Panc1 (cell line): ENCODE measurements around the gene LRIG3. TPM values are rescaled to one million over a fixed set of nuclear protein-coding genes. Genes with fewer than 3 reads are reported as not detected.

Experiments
- ATAC-seq: fragments of 200-7000 bp; cut with Tn5 transposase; 2 replicates; pipeline ENCODE4 v1.9.1; 2020; ENCODE audit warnings: mild to moderate bottlenecking, moderate library complexity
- BruUV-seq: library from RNA; stranded (reverse); fragments of 400-500 nt; replicated peaks from 2 replicates; lab custom pipeline; 2021; lab: Mats Ljungman, UMichigan
- CTCF ChIA-PET: fragments of 300-600 bp; sonication (Branson Sonifier 250); formaldehyde crosslinking; loops from one replicate; lab custom pipeline; 2022; ENCODE audit warnings: antibody characterized with exemption; lab: Charles Lee
- POLR2A ChIA-PET: fragments of 300-600 bp; sonication (Branson Sonifier 250); formaldehyde crosslinking; loops from one replicate; lab custom pipeline; 2022; ENCODE audit warnings: antibody characterized with exemption; lab: Charles Lee
- DNase-seq: peaks from one replicate; pipeline ENCODE4 v3.0.0-alpha.2; 2010; ENCODE audit warnings: low read depth, low spot score
- H3K27ac ChIP-seq: 2 replicates; pipeline ENCODE4 v1.5.1; 2011; ENCODE audit warnings: mild to moderate bottlenecking, low read length, inconsistent platforms
- H3K27me3 ChIP-seq: fragments of 200-500 bp; sonication (Bioruptor generic); 2 replicates; pipeline ENCODE4 v1.6.0; 2014; ENCODE audit warnings: low read length, inconsistent platforms; ENCODE audit not compliant: control insufficient read depth, insufficient read depth
- H3K36me3 ChIP-seq: fragments of 200-500 bp; sonication (Bioruptor generic); 2 replicates; pipeline ENCODE4 v1.5.1; 2014; ENCODE audit warnings: inconsistent platforms, mild to moderate bottlenecking, low read length, moderate library complexity; ENCODE audit not compliant: control insufficient read depth, insufficient read depth
- H3K4me1 ChIP-seq: 2 replicates; pipeline ENCODE4 v1.5.1; 2011; ENCODE audit warnings: inconsistent platforms, mild to moderate bottlenecking, low read length, moderate library complexity; ENCODE audit not compliant: control insufficient read depth, insufficient read depth
- H3K4me3 ChIP-seq, 2 experiments: 2 replicates each; pipeline ENCODE4 v1.5.1; 2011 to 2012; ENCODE audit warnings: low read depth in 2 of 2, low read length in 2 of 2, mild to moderate bottlenecking in 2 of 2, inconsistent platforms in 1 of 2, moderate library complexity in 1 of 2
- H3K9me3 ChIP-seq: fragments of 200-500 bp; sonication (Bioruptor generic); 2 replicates; pipeline ENCODE4 v1.5.1; 2014; ENCODE audit warnings: low read depth, mild to moderate bottlenecking, inconsistent platforms, low read length, moderate library complexity; ENCODE audit not compliant: control insufficient read depth, insufficient read depth
- POLR2AphosphoS5 ChIP-seq: IDR thresholded peaks from 2 replicates; pipeline ENCODE4 v1.6.1; 2012; ENCODE audit warnings: mild to moderate bottlenecking, low read depth, low read length, moderate library complexity
- REST ChIP-seq, 2 experiments: IDR thresholded peaks; 2 replicates each; pipeline ENCODE4 v1.6.1; 2011 to 2012; ENCODE audit warnings: low read depth in 2 of 2, control low read depth in 1 of 2, low read length in 1 of 2, mild to moderate bottlenecking in 1 of 2, moderate library complexity in 1 of 2; ENCODE audit not compliant: insufficient read depth in 1 of 2
- SIN3A ChIP-seq: IDR thresholded peaks from 2 replicates; pipeline ENCODE4 v1.6.1; 2012; ENCODE audit warnings: low read depth, mild to moderate bottlenecking, low read length, moderate library complexity, borderline replicate concordance; ENCODE audit not compliant: insufficient read depth
- TCF7L2 ChIP-seq: IDR thresholded peaks from 2 replicates; pipeline ENCODE4 v1.6.1; 2011; ENCODE audit warnings: mild to moderate bottlenecking, low read depth, low read length, inconsistent platforms
- in situ Hi-C: cut with HindIII; loops from 2 replicates; pipeline ENCODE4 v1.10.0; 2016; ENCODE audit warnings: low sequenced_read_pairs, low pct_unique_long_range_greater_than_20kb
- intact Hi-C: fragments of 100-400 bp; cut with micrococcal nuclease; formaldehyde crosslinking; loops from one replicate; pipeline ENCODE4 v1.10.0; 2022; ENCODE audit not compliant: unreplicated experiment
- total RNA-seq: library from RNA; stranded (reverse); gene quantifications from one replicate; pipeline ENCODE4 v1.2.1, GENCODE V29; 2021; ENCODE audit not compliant: unreplicated experiment
- TF ChIP-seq, protein P1 (sequence below): fragments of 450-650 bp; IDR thresholded peaks from 2 replicates; pipeline ENCODE4 v1.5.1; 2017; ENCODE audit warnings: mild to moderate bottlenecking

Gene LRIG3
- total RNA-seq, 1 experiment from 2014 or later: 12.1 TPM

DNA sequence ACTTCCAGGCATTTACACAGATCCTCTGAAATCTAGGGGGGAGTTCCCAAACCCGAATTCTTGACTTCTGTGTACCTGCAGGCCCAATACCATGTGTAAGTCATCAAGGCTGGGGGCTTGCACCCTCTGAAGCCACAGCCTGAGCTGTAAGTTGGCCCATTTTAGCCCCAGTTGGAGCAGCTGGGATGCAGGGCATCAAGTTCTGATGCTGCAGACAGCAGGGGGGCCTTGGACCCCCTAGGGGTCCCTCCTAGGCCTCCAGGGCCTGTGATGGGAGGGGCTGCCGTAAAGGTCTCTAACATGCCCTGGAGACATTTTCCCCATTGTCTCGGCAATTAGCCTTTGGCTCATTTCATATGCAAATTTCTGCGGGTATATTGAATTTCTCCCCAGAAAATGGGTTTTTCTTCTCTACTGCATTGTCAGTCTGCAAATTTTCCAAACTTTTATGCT, 59.5 kb downstream of the LRIG3 start:
- H3K4me3 ChIP-seq: no peak overlapping the region
- no TSS peak for BruUV-seq
- TF ChIP-seq TCF7L2 (no peak), REST (IDR thresholded peaks at IDR 0.05; ENCODE audit: insufficient read depth in 1 of 2, low read depth in 2 of 2, low read length in 1 of 2) (no peak), SIN3A (no peak), POLR2AphosphoS5 (no peak)
- TF ChIP-seq, protein P1, sequence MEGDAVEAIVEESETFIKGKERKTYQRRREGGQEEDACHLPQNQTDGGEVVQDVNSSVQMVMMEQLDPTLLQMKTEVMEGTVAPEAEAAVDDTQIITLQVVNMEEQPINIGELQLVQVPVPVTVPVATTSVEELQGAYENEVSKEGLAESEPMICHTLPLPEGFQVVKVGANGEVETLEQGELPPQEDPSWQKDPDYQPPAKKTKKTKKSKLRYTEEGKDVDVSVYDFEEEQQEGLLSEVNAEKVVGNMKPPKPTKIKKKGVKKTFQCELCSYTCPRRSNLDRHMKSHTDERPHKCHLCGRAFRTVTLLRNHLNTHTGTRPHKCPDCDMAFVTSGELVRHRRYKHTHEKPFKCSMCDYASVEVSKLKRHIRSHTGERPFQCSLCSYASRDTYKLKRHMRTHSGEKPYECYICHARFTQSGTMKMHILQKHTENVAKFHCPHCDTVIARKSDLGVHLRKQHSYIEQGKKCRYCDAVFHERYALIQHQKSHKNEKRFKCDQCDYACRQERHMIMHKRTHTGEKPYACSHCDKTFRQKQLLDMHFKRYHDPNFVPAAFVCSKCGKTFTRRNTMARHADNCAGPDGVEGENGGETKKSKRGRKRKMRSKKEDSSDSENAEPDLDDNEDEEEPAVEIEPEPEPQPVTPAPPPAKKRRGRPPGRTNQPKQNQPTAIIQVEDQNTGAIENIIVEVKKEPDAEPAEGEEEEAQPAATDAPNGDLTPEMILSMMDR: no peak
- POLR2A ChIA-PET: no interaction called here
- CTCF ChIA-PET: no interaction called here
- H3K27ac ChIP-seq: no peak overlapping the region
- H3K9me3 ChIP-seq: no peaks in the 10 kb centered on the region
- DNase-seq: no peak
- in situ Hi-C loops: no loop called here
- intact Hi-C loops: no loop called here
- H3K4me1 ChIP-seq: no peaks in the 10 kb centered on the region
- ATAC-seq: no peak
- H3K27me3 ChIP-seq: no peaks in the 10 kb centered on the region
- no peaks in the 10 kb centered on the region for H3K36me3 ChIP-seq

GRCh38 chr12:58860056-58860787, 60.1 kb downstream of the LRIG3 start:
- intact Hi-C loops (no loop called here), in situ Hi-C loops (no loop called here)
- no peak for DNase-seq
- Histone ChIP-seq H3K27me3 (no peaks in the 10 kb centered on the region), H3K9me3 (no peaks in the 10 kb centered on the region), H3K4me3 (no peak overlapping the region), H3K27ac (no peak overlapping the region), H3K4me1 (no peaks in the 10 kb centered on the region), H3K36me3 (no peaks in the 10 kb centered on the region)
- CTCF ChIA-PET: no interaction called here
- BruUV-seq: no TSS peak
- no peak for ATAC-seq
- POLR2A ChIA-PET: no interaction called here
- no peak for TF ChIP-seq SIN3A
- TF ChIP-seq REST (IDR thresholded peaks at IDR 0.05; ENCODE audit: insufficient read depth in 1 of 2, low read depth in 2 of 2, low read length in 1 of 2): no peak
- no peak for TF ChIP-seq TCF7L2
- TF ChIP-seq POLR2AphosphoS5: no peak
- TF ChIP-seq, protein P1: no peak
